Right lobe of liver (tissue), 4 donors: ENCODE data around the gene GRIN3A.

Experiments used
- CTCF ChIP-seq, 4 donors: fragments of 200-600 bp in 3 of 4; fragments of 450-650 bp in 1 of 4; IDR thresholded peaks; one replicate each; pipeline versions ENCODE4 v1.5.1 to v1.8.0; 2016 to 2022; ENCODE audit warnings: antibody characterized with exemption in 4 of 4, mild to moderate bottlenecking in 2 of 4
- POLR2A ChIP-seq: fragments of 450-650 bp; IDR thresholded peaks from one replicate; pipeline ENCODE4 v1.6.1; 2017; ENCODE audit warnings: antibody characterized with exemption, mild to moderate bottlenecking
- donor health status: DM: no; HTN: no; CAD: no.
- donor health status: DM: no; HTN: no; CAD: no.
- donor health status: DM: no; HTN: yes; CAD: no.

DNA sequence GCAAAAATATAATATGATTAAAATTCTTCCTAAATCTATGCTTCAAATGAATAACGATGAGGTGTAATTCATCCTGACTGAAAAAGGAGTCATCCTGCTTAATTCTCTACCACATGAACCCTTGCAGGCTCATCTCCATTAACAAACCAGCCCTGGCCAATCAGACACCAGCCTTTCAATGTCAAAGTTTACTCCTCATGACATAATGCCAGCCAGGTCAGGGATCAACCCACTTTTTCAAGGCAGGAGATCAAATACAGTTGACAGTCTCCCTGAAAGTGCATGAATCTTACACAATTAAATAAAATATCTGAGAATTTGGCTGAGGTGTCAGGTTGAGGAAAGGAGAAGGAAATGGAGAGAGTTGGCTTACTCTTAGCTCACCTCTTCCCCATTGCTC is 7.0 kb downstream of the GRIN3A start:
- TF ChIP-seq CTCF (IDR thresholded peaks at IDR 0.05): no peak
- TF ChIP-seq POLR2A: no peak
